Ishikawa (cell line): Measurements from ENCODE around the gene CCDC172.

Experiments
- CEBPB ChIP-seq: IDR thresholded peaks from 2 replicates; pipeline ENCODE4 v1.6.1; 2012
- CREB1 ChIP-seq: IDR thresholded peaks from 2 replicates; pipeline ENCODE4 v1.6.1; 2012; ENCODE audit warnings: low read depth
- EGR1 ChIP-seq: IDR thresholded peaks from 2 replicates; pipeline ENCODE4 v1.6.1; 2012
- EP300 ChIP-seq: IDR thresholded peaks from 2 replicates; pipeline ENCODE4 v1.6.1; 2012; ENCODE audit warnings: borderline replicate concordance
- FOXM1 ChIP-seq: IDR thresholded peaks from 2 replicates; pipeline ENCODE4 v1.6.1; 2012; ENCODE audit warnings: low read depth, borderline replicate concordance
- NFIC ChIP-seq: IDR thresholded peaks from 2 replicates; pipeline ENCODE4 v1.6.1; 2012
- REST ChIP-seq: IDR thresholded peaks from 2 replicates; pipeline ENCODE4 v1.6.1; 2012; ENCODE audit warnings: low read depth, mild to moderate bottlenecking
- TAF1 ChIP-seq: IDR thresholded peaks from 2 replicates; pipeline ENCODE4 v1.6.1; 2012; ENCODE audit warnings: low read depth, mild to moderate bottlenecking
- TCF12 ChIP-seq: IDR thresholded peaks from 2 replicates; pipeline ENCODE4 v1.6.1; 2012; ENCODE audit warnings: low read depth
- TEAD4 ChIP-seq: IDR thresholded peaks from 2 replicates; pipeline ENCODE4 v1.6.1; 2012
- YY1 ChIP-seq: IDR thresholded peaks from 2 replicates; pipeline ENCODE4 v1.6.1; 2012; ENCODE audit warnings: low read depth
- ZBTB7A ChIP-seq: IDR thresholded peaks from 2 replicates; pipeline ENCODE4 v1.6.1; 2012; ENCODE audit warnings: low read depth
- TF ChIP-seq, protein P1 (sequence below): IDR thresholded peaks from 2 replicates; pipeline ENCODE4 v1.6.1; 2012

- TF ChIP-seq YY1 (no peak), NFIC (no peak), CREB1 (no peak), TAF1 (no peak), EGR1 (no peak), CEBPB (no peak), EP300 (no peak), REST (no peak), TCF12 (no peak), TEAD4 (no peak), ZBTB7A (no peak), FOXM1 (no peak)
- TF ChIP-seq, protein P1, sequence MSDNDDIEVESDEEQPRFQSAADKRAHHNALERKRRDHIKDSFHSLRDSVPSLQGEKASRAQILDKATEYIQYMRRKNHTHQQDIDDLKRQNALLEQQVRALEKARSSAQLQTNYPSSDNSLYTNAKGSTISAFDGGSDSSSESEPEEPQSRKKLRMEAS, result no peak
These were observed 34.6 kb upstream of the CCDC172 start for GRCh38 chr10:116289652-116290051.
